Inferior parietal cortex (tissue), 1 donor: ENCODE data around the gene HNRNPUL1.
"Not testable (repeated sequence)": the region's sequence is repeated elsewhere in the genome, so short reads cannot be mapped to it uniquely, and the experiment has no call there.

ENCODE experiments used
- DNase-seq: peaks from one replicate; pipeline ENCODE4 v3.0.0-alpha.2; 2016; ENCODE audit errors: extremely low spot score

The HNRNPUL1 gene

DNA sequence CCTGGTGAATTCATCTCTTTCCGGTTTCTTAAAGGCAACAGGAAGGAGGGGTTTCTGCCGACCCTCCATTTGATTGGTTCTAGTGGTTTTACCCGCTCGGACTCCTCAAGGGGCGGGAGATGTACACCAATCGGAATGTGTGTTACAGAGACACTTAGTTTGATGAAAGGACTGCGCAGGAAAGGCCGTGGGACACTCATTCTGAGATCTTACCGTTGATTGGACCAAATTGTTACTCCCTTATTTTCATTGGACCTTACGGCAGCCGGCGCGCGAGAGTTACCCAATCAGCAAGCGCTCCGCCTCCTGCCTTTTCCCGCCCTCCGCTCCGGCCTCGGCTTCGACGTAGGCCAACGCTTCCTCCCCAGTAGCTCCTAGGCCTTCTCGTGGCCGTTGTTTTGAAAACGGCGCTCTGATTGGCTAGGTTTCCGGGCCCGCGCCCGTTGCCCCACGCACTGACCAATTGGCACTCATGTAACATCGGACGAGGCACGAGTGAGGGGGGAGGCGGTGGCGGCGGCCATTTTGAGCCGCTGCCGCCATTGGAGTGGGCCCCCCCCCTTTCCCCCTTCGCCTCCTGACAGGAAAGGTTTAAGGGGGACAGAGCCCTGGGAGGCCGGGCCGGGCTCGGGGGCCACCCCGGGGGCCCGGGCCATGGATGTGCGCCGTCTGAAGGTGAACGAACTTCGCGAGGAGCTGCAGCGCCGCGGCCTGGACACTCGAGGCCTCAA, at the start of gene HNRNPUL1:
HNRNPUL1 (plus strand) TSS at position 523 of the 731 bp plus-strand sequence; CDS start at position 655, 132 bp downstream.
- DNase-seq, result peak; percentile 100

GRCh38 chr19:41217741-41218140, 46.4 kb upstream of the HNRNPUL1 start:
- no peak for DNase-seq

DNA sequence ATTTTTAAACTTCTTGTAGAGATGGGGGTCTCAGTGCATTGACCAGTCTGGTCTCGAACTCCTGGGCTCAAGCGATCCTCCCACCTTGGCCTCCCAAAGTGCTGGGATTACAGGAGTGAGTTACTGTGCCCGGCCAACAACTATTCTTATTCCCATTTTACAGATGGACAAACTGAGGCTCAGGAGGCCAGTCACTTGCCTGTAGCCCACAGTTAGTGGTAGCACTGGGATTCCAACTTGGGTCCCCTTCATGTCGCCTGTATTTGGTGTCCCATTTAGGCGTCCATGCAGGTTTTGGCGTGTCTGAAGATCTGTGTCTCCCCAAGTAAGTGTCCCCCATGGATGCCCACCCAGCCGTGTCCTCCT, 45.9 kb upstream of the HNRNPUL1 start:
- DNase-seq, result no peak

DNA sequence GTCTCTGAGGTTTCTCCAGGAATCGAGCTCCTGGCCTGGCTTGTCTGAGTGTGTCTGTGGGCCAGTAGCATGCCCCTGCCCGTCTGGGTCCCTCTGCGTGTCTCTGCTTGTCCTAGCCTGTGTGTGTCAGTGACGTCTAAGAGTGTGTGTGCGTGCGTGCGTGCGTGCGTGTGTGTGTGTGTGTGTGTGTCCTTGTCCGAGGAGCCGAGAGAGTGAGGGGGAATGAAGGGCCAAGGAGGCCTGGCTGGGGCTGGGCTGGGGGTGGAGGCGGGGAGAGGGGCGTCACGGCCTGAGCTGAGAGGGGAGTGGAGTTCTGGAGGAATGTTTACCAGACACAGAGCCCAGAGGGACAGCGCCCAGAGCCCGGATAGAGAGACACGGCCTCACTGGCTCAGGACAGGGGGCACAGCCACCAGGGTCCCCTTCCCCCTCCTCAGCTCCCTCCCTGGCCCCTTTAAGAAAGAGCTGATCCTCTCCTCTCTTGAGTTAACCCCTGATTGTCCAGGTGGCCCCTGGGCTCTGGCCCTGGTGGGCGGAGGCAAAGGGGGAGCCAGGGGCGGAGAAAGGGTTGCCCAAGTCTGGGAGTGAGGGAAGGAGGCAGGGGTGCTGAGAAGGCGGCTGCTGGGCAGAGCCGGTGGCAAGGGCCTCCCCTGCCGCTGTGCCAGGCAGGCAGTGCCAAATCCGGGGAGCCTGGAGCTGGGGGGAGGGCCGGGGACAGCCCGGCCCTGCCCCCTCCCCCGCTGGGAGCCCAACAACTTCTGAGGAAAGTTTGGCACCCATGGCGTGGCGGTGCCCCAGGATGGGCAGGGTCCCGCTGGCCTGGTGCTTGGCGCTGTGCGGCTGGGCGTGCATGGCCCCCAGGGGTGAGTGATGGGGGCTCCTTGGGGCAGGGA, 45.3 kb upstream of the HNRNPUL1 start, which contains the start of gene AXL:
AXL (plus strand) TSS at position 609 of the 893 bp plus-strand sequence; CDS start at position 779, 170 bp downstream.
- peak; percentile 17 for DNase-seq

DNA sequence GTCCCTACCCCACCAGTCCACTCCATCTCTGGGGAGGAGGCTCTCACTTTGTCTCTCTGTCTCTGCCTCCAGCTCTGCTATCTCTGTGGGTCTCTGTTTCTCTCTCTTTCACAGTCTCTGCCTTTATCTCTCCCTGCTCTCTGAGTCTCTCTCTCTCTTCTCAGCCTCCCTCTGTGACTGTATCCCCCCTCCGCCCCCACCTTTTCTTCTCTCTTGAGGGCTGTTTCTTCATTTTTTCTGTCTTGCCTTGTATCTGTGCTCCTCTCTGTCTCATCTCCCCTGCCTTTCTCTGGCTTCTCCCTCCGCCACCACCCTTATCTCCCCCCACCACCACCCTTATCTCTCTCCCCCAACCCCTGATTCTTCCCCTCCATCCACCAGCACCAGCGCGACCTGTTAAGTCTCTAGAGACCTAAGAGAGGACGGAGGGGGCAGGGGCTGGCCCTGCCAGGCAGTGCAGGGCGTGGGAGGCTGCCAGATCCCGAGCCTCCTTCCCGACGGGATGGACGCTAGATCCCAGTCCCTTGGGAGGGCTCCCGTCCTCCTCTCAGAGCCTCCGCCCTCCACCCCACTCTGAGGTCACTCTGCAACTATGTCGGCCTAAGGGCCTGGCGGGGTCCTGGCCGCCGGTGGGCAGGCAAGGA, 44.1 kb upstream of the HNRNPUL1 start:
- DNase-seq, result no peak

- DNase-seq, result no peak
Measured at GRCh38 chr19:41220811-41221210, 43.4 kb upstream of the HNRNPUL1 start.

GRCh38 chr19:41221514-41222205, 42.5 kb upstream of the HNRNPUL1 start:
- DNase-seq, result no peak

DNA sequence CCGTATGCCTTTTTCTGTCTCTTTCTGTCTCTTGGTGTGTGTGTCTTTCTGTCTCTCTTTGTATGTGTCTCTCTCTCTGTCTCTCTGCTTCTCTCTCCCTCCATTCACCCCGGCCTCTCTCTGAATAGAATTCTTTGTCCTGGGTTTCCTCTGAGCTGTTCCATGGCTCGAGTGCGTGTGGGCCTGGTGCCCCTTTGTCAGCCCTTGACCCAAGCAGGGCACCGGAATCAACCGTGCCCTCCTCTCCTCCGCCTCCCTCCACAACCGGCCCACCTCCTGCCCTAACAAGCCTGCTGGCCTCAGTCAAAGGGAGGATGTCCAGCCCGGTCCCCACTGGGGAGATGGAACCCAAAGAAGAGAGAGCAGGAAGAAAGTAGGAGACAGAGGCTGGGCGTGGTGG, 41.9 kb upstream of the HNRNPUL1 start:
- no peak for DNase-seq

DNA sequence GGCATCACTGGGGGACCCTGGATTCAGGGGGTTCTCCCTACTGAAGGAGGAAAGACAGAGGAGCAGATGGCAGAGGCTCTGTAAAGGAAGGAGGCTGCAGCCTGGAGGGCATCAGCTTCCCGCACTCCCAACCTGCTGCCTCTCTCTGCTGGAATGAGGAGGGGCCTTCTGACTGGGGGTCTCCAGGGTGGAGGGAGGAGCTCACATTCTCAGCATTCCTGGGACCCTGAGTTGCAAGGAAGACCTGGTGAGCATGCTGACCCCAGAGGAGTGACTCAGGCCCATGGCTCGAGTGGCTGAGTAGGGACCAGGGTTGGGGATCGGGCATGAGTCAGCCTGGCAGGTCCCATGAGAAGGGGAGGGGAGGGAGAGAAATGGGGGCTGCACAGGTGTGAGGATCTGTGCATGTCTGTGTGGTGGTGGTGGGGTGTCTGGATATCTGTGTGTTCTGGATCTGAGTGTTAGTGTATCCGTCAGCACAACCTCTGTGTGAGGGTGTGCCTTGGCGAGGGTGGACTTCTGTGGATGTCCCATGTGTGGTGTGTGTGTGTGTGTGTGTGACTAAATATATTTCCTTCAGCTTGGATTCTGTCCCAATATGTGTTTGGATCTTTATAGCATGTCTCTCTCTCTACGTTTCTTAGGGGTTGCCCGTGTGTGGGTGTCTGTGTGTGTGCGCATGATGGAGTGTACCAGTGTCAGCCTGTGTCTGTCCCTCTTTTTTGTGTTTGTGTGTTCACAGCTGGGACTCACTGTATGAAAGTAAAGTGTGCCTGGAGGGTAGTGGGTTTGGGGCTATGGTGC, 40.5 kb upstream of the HNRNPUL1 start:
- DNase-seq, result no peak

GRCh38 chr19:41224632-41225031, 39.5 kb upstream of the HNRNPUL1 start:
- DNase-seq, result no peak

DNA sequence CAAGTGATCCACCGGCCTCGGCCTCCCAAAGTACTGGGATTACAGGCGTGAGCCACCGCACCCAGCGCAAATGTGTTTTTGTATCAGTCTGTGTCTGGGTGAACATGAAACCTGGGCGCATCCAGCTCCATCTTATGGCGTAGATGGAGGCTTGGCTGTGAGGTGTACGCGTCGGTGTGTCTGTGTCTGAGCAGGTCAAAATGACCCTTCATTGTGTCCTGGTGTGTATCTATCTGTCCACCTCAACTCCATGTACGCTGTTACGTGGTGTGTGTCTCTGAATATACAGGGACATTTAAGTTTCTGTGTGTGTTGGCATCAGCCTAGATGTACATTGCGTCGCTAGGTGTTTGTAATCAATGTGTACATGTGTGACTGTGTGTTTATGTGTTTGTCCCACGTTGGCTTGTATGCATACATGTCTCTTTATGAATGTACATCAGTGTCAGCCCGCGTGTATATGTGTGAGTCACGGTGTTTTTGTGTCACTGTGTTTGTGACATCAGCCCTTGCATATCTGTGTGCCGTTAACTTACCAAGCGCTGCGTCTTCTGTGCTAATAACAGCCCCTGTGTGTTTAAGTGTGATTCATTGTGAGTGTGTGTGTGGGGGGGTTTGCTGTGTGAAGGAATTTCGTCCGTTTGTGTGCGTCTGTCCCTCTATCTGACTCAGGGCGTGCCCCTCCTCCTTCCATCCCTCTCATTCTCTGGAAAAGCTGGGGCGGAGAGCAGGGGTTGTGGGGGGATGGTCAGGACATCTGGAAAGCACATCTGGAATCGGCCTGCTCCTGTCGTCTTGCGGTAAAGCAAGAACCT, 38.7 kb upstream of the HNRNPUL1 start:
- DNase-seq, result no peak

- DNase-seq, result no peak
Measured at GRCh38 chr19:41226053-41226873, 37.9 kb upstream of the HNRNPUL1 start.

GRCh38 chr19:41226874-41227390, 37.2 kb upstream of the HNRNPUL1 start:
- DNase-seq, result no peak

DNA sequence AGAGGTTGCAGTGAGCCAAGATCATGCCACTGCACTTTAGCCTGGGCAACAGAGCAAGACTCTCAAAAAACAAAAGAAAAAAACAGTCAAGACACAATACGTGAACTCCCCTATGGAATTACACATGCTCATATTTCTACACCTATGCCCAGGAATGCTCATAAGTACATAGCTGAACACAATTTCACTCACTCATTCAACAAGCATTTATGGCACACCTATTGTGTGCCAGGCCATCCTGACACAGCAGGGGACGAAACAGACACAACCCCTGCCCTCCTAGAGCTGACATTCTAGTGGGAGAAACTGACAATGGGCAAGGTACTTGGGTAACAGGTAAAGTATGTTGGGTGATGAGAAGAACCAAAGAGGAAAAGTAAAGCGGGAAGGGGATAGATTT, 35.7 kb upstream of the HNRNPUL1 start:
- no peak for DNase-seq

GRCh38 chr19:41229338-41229737, 34.8 kb upstream of the HNRNPUL1 start:
- DNase-seq, result not testable (repeated sequence)

DNA sequence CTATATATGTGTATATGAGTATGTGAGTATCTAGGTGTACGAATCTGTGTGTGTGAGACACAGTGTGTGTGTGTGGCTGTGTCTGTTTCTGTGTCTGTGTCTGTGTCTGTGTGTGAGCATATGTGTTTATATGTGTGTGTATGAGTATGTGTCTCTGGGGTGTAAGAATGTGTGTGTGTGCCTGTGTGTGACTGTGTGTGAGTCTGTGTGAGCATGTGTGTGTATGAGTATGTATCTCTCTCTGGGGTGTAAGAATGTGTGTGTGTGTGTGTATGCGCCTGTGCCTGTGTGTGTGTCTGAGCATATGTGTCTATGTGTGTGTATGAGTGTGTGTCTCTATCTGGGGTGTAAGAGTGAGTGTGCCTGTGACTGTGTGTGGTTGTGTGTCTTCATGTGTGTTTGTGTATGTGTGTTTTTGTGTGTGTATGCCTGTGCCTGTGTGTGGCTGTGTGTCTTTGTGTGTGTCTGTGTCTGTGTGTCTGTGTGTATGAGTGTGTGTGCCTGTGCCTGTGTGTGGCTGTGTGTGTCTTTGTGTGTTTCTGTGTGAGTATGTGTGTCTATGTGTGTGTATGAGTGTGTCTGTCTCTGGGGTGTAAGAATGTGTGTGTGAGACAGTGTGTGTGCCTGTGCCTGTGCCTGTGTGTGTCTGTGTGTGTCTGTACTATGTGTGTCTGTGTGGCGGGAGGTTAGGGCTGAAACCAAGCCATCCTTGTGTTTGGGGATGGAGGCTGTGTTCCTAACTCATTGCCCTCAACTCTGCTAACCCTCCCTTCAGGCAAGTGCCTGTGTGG, 33.9 kb upstream of the HNRNPUL1 start:
- DNase-seq, result no peak

GRCh38 chr19:41232686-41233085, 31.5 kb upstream of the HNRNPUL1 start:
- DNase-seq, result no peak

GRCh38 chr19:41233748-41234240, 30.4 kb upstream of the HNRNPUL1 start:
- DNase-seq, result no peak
